Hepatocyte (in vitro differentiated cells): ENCODE measurements around the gene ADAMTS13. TPM values are rescaled to one million over a fixed set of nuclear protein-coding genes. Genes with fewer than 3 reads are reported as not detected.

Experiments
- polyA plus RNA-seq: library from polyadenylated mRNA; unstranded; fragments of >200 nt; fragmentation: Nextera tagmentation; extraction: Ambion mirVana; gene quantifications from 2 replicates; pipeline ENCODE4 v1.2.1, GENCODE V29; 2016
- total RNA-seq: library from RNA; depleted of rRNA; stranded (reverse); fragments of >200 nt; gene quantifications from 2 replicates; pipeline ENCODE4 v1.2.3, GENCODE V29; 2014

Gene ADAMTS13
- total and polyA plus RNA-seq, 2 experiments from 2014 or later = 6.5 to 6.8 TPM

Other genes starting within 250 kb of the ADAMTS13 start
- gene OBP2B, start 213.1 kb upstream of the ADAMTS13 start, total RNA-seq = not detected in 2 replicates
- gene OBP2B, start 213.1 kb upstream of the ADAMTS13 start, polyA plus RNA-seq = not detected in 2 replicates
- 3.4 and 4.8 TPM in 2 replicates for gene ABO, start 147.2 kb upstream of the ADAMTS13 start, total RNA-seq
- gene ABO, start 147.2 kb upstream of the ADAMTS13 start, polyA plus RNA-seq = 9.5 and 15.7 TPM in 2 replicates
- 20.2 and 23.4 TPM in 2 replicates for gene SURF6, start 86.2 kb upstream of the ADAMTS13 start, total RNA-seq
- gene SURF6, start 86.2 kb upstream of the ADAMTS13 start, polyA plus RNA-seq = 22.9 and 24.3 TPM in 2 replicates
- gene MED22, start 74.2 kb upstream of the ADAMTS13 start, total RNA-seq = 15.3 and 18.8 TPM in 2 replicates
- 18.7 and 23.4 TPM in 2 replicates for gene MED22, start 74.2 kb upstream of the ADAMTS13 start, polyA plus RNA-seq
- gene RPL7A, start 74.1 kb upstream of the ADAMTS13 start, total RNA-seq = 2,138 and 2,226 TPM in 2 replicates
- gene RPL7A, start 74.1 kb upstream of the ADAMTS13 start, polyA plus RNA-seq = 377 and 404 TPM in 2 replicates
- gene SURF1, start 65.9 kb upstream of the ADAMTS13 start, total RNA-seq = 33.9 and 37.4 TPM in 2 replicates
- gene SURF1, start 65.9 kb upstream of the ADAMTS13 start, polyA plus RNA-seq = 76.5 and 83.9 TPM in 2 replicates
- 13.2 and 13.6 TPM in 2 replicates for gene SURF2, start 65.8 kb upstream of the ADAMTS13 start, total RNA-seq
- 22.9 and 25.5 TPM in 2 replicates for gene SURF2, start 65.8 kb upstream of the ADAMTS13 start, polyA plus RNA-seq
- gene SURF4, start 46.3 kb upstream of the ADAMTS13 start, total RNA-seq = 354 and 374 TPM in 2 replicates
- gene SURF4, start 46.3 kb upstream of the ADAMTS13 start, polyA plus RNA-seq = 294 and 360 TPM in 2 replicates
- gene STKLD1, start 46.0 kb upstream of the ADAMTS13 start, total RNA-seq = 0.10 and 0.48 TPM in 2 replicates
- 1.6 and 2.5 TPM in 2 replicates for gene STKLD1, start 46.0 kb upstream of the ADAMTS13 start, polyA plus RNA-seq
- 16.6 and 19.4 TPM in 2 replicates for gene REXO4, start 4.4 kb upstream of the ADAMTS13 start, total RNA-seq
- 17.2 and 18.0 TPM in 2 replicates for gene REXO4, start 4.4 kb upstream of the ADAMTS13 start, polyA plus RNA-seq
- 31.5 and 37.8 TPM in 2 replicates for gene CACFD1, start 37.6 kb downstream of the ADAMTS13 start, total RNA-seq
- 49.2 and 50.4 TPM in 2 replicates for gene CACFD1, start 37.6 kb downstream of the ADAMTS13 start, polyA plus RNA-seq
- gene SLC2A6, start 56.7 kb downstream of the ADAMTS13 start, total RNA-seq = 5.7 and 7.3 TPM in 2 replicates
- gene SLC2A6, start 56.7 kb downstream of the ADAMTS13 start, polyA plus RNA-seq = 10.6 and 14.8 TPM in 2 replicates
- not detected in 2 replicates for gene MYMK, start 102.6 kb downstream of the ADAMTS13 start, total RNA-seq
- 0.91 and 1.3 TPM in 2 replicates for gene MYMK, start 102.6 kb downstream of the ADAMTS13 start, polyA plus RNA-seq
- gene ADAMTSL2, start 112.3 kb downstream of the ADAMTS13 start, total RNA-seq = 2.2 and 2.7 TPM in 2 replicates
- gene ADAMTSL2, start 112.3 kb downstream of the ADAMTS13 start, polyA plus RNA-seq = 1.5 and 2.3 TPM in 2 replicates
- 0.68 and 1.0 TPM in 2 replicates for gene FAM163B, start 187.0 kb downstream of the ADAMTS13 start, total RNA-seq
- 0.35 TPM in 1 of 2 replicates, not detected in the other for gene FAM163B, start 187.0 kb downstream of the ADAMTS13 start, polyA plus RNA-seq
- not detected in 2 replicates for gene DBH, start 214.0 kb downstream of the ADAMTS13 start, total RNA-seq
- gene DBH, start 214.0 kb downstream of the ADAMTS13 start, polyA plus RNA-seq = 0.32 and 0.44 TPM in 2 replicates